Stimulated activated effector memory CD8-positive, alpha-beta T cell treated with anti-CD3 and anti-CD28 coated beads, Interleukin-12 subunit alpha, Interleukin-12 subunit beta, amount 100 ng/mL, for 72 hours (primary cell): ENCODE measurements around the gene PIP5K1B.

Source experiments
- ATAC-seq: fragments of 150-1000 bp; cut with Tn5 transposase; 2 replicates; pipeline ENCODE4 v1.10.0; 2021
- DNase-seq, 2 donors: peaks; one replicate each; pipeline ENCODE4 v3.0.0; 2021 to 2022; ENCODE audit warnings: low spot score in 2 of 2
- H3K27ac Mint-ChIP-seq: one replicate; pipeline ENCODE4 v1.8.0; 2022; ENCODE audit warnings: mild to moderate bottlenecking, mixed read lengths
- H3K36me3 Mint-ChIP-seq: one replicate; pipeline ENCODE4 v1.8.0; 2022; ENCODE audit warnings: mild to moderate bottlenecking, mixed read lengths
- H3K4me1 Mint-ChIP-seq: one replicate; pipeline ENCODE4 v1.8.0; 2022; ENCODE audit warnings: mixed read lengths
- H3K4me3 Mint-ChIP-seq: one replicate; pipeline ENCODE4 v1.8.0; 2022; ENCODE audit warnings: mild to moderate bottlenecking, mixed read lengths
- H3K9me3 Mint-ChIP-seq: one replicate; pipeline ENCODE4 v1.8.0; 2022; ENCODE audit warnings: mixed read lengths

PIP5K1B gene

GRCh38 chr9:68932458-68932857 is 227.4 kb downstream of the PIP5K1B start:
- DNase-seq (no peak), ATAC-seq (no peak)
- H3K27ac Mint-ChIP-seq, result no peak overlapping the region
- no peaks in the 10 kb centered on the region for H3K4me1 Mint-ChIP-seq
- H3K4me3 Mint-ChIP-seq, result no peak overlapping the region
- H3K9me3 Mint-ChIP-seq, result no peaks in the 10 kb centered on the region
- H3K36me3 Mint-ChIP-seq, result no peaks in the 10 kb centered on the region

GRCh38 chr9:68933434-68934328 is 228.6 kb downstream of the PIP5K1B start:
- ATAC-seq (no peak), DNase-seq (no peak)
- Mint-ChIP-seq H3K36me3 (no peaks in the 10 kb centered on the region), H3K27ac (peak overlapping the region; percentile 0), H3K9me3 (no peaks in the 10 kb centered on the region), H3K4me1 (no peaks in the 10 kb centered on the region), H3K4me3 (no peak overlapping the region)

- H3K27ac Mint-ChIP-seq, result peak overlapping the region; percentile 0
- H3K4me3 Mint-ChIP-seq, result no peak overlapping the region
- H3K36me3 Mint-ChIP-seq, result no peaks in the 10 kb centered on the region
- no peaks in the 10 kb centered on the region for H3K9me3 Mint-ChIP-seq
- H3K4me1 Mint-ChIP-seq, result no peaks in the 10 kb centered on the region
- no peak for DNase-seq
- ATAC-seq, result no peak
These were observed 229.2 kb downstream of the PIP5K1B start for GRCh38 chr9:68934329-68934644.

GRCh38 chr9:68940573-68940972 is 235.5 kb downstream of the PIP5K1B start:
- Mint-ChIP-seq H3K4me1 (no peaks in the 10 kb centered on the region), H3K27ac (no peak overlapping the region), H3K36me3 (no peaks in the 10 kb centered on the region), H3K4me3 (no peak overlapping the region), H3K9me3 (no peaks in the 10 kb centered on the region)
- no peak for ATAC-seq
- DNase-seq, result no peak

GRCh38 chr9:68941780-68942459 is 236.9 kb downstream of the PIP5K1B start:
- ATAC-seq, result no peak
- no peak for DNase-seq
- no peak overlapping the region for H3K4me3 Mint-ChIP-seq

GRCh38 chr9:68942790-68943189 is 237.8 kb downstream of the PIP5K1B start:
- Mint-ChIP-seq H3K4me1 (peaks cover 7% of the 10 kb centered on the region), H3K27ac (no peak overlapping the region)

More at GRCh38 chr9:68941780-68942459, 236.9 kb downstream of the PIP5K1B start:
- no peak overlapping the region for H3K27ac Mint-ChIP-seq
- no peaks in the 10 kb centered on the region for H3K36me3 Mint-ChIP-seq
- no peaks in the 10 kb centered on the region for H3K9me3 Mint-ChIP-seq
- H3K4me1 Mint-ChIP-seq, result no peaks in the 10 kb centered on the region

GRCh38 chr9:68947015-68947414 is 242.0 kb downstream of the PIP5K1B start:
- peaks cover 8% of the 10 kb centered on the region for H3K4me1 Mint-ChIP-seq
- H3K9me3 Mint-ChIP-seq, result no peaks in the 10 kb centered on the region
- H3K27ac Mint-ChIP-seq, result no peak overlapping the region
- no peak for DNase-seq
- H3K4me3 Mint-ChIP-seq, result no peak overlapping the region
- no peaks in the 10 kb centered on the region for H3K36me3 Mint-ChIP-seq
- no peak for ATAC-seq

More at GRCh38 chr9:68942790-68943189, 237.8 kb downstream of the PIP5K1B start:
- no peak for ATAC-seq
- Mint-ChIP-seq H3K36me3 (no peaks in the 10 kb centered on the region), H3K4me3 (no peak overlapping the region), H3K9me3 (no peaks in the 10 kb centered on the region)
- DNase-seq, result no peak

- H3K27ac Mint-ChIP-seq, result no peak overlapping the region
- no peaks in the 10 kb centered on the region for H3K36me3 Mint-ChIP-seq
- DNase-seq, result no peak
- H3K9me3 Mint-ChIP-seq, result no peaks in the 10 kb centered on the region
- peak; percentile 71 for ATAC-seq
- peaks cover 8% of the 10 kb centered on the region for H3K4me1 Mint-ChIP-seq
- H3K4me3 Mint-ChIP-seq, result no peak overlapping the region
These were observed 243.0 kb downstream of the PIP5K1B start for GRCh38 chr9:68947842-68948569.

GRCh38 chr9:68949271-68950000 is 244.4 kb downstream of the PIP5K1B start:
- DNase-seq, result no peak
- Mint-ChIP-seq H3K27ac (no peak overlapping the region), H3K36me3 (no peaks in the 10 kb centered on the region), H3K4me3 (no peak overlapping the region), H3K4me1 (peaks cover 8% of the 10 kb centered on the region), H3K9me3 (no peaks in the 10 kb centered on the region)
- no peak for ATAC-seq

GRCh38 chr9:68950188-68950587 is 245.1 kb downstream of the PIP5K1B start:
- peak; percentile 31 for ATAC-seq
- Mint-ChIP-seq H3K9me3 (no peaks in the 10 kb centered on the region), H3K4me3 (no peak overlapping the region), H3K4me1 (peaks cover 8% of the 10 kb centered on the region), H3K36me3 (no peaks in the 10 kb centered on the region), H3K27ac (no peak overlapping the region)
- DNase-seq, result no peak

GRCh38 chr9:68950689-68951088 is 245.6 kb downstream of the PIP5K1B start:
- no peak for ATAC-seq

GRCh38 chr9:68951879-68952659 is 247.0 kb downstream of the PIP5K1B start:
- ATAC-seq (peak; percentile 68), DNase-seq (no peak)
- Mint-ChIP-seq H3K36me3 (no peaks in the 10 kb centered on the region), H3K27ac (no peak overlapping the region), H3K9me3 (no peaks in the 10 kb centered on the region), H3K4me3 (no peak overlapping the region), H3K4me1 (peaks cover 8% of the 10 kb centered on the region)

More at GRCh38 chr9:68950689-68951088, 245.6 kb downstream of the PIP5K1B start:
- Mint-ChIP-seq H3K27ac (no peak overlapping the region), H3K9me3 (no peaks in the 10 kb centered on the region), H3K36me3 (no peaks in the 10 kb centered on the region), H3K4me1 (peaks cover 8% of the 10 kb centered on the region), H3K4me3 (no peak overlapping the region)
- no peak for DNase-seq

- no peaks in the 10 kb centered on the region for H3K4me1 Mint-ChIP-seq
- H3K9me3 Mint-ChIP-seq, result no peaks in the 10 kb centered on the region
These were observed 248.7 kb downstream of the PIP5K1B start for GRCh38 chr9:68953771-68954170.

GRCh38 chr9:68955330-68955729 is 250.3 kb downstream of the PIP5K1B start:
- Mint-ChIP-seq H3K4me1 (no peaks in the 10 kb centered on the region), H3K9me3 (no peaks in the 10 kb centered on the region), H3K4me3 (no peak overlapping the region), H3K36me3 (no peaks in the 10 kb centered on the region), H3K27ac (no peak overlapping the region)
- ATAC-seq (peak; percentile 40), DNase-seq (no peak)

More at GRCh38 chr9:68953771-68954170, 248.7 kb downstream of the PIP5K1B start:
- Mint-ChIP-seq H3K4me3 (no peak overlapping the region), H3K36me3 (no peaks in the 10 kb centered on the region), H3K27ac (no peak overlapping the region)
- ATAC-seq, result no peak
- no peak for DNase-seq
